Naive thymus-derived CD4-positive, alpha-beta T cell (primary cell): ENCODE results near the gene NME3. TPM values are rescaled to one million over a fixed set of nuclear protein-coding genes. Genes with fewer than 3 reads are reported as not detected.

Experiments used
- ATAC-seq: fragments of 150-1000 bp; cut with Tn5 transposase; 2 replicates; pipeline ENCODE4 v1.10.0; 2021; ENCODE audit warnings: mild to moderate bottlenecking, moderate library complexity
- CTCF ChIA-PET: fragments of 350-600 bp; sonication (Branson Sonifier 250); formaldehyde crosslinking; loops from one replicate; lab custom pipeline; 2021; ENCODE audit warnings: antibody characterized with exemption; lab: Charles Lee
- POLR2A ChIA-PET: fragments of 350-600 bp; sonication (Branson Sonifier 250); formaldehyde crosslinking; loops from one replicate; lab custom pipeline; 2021; ENCODE audit warnings: antibody characterized with exemption, inconsistent platforms; lab: Charles Lee
- DNase-seq, 9 donors: peaks; one replicate each; pipeline versions ENCODE4 v3.0.0 to v3.0.0-alpha.2; 2020 to 2022; ENCODE audit warnings: mixed read lengths in 1 of 9
- H3K27ac ChIP-seq: one replicate; pipeline ENCODE4 v1.7.0; 2013; ENCODE audit warnings: mild to moderate bottlenecking, low read depth, low read length, moderate library complexity
- H3K27me3 ChIP-seq, 2 donors: one replicate each; pipeline ENCODE4 v1.7.0; 2013; ENCODE audit warnings: low read length in 2 of 2, mild to moderate bottlenecking in 2 of 2, moderate library complexity in 2 of 2; ENCODE audit not compliant: control insufficient read depth in 2 of 2, insufficient read depth in 2 of 2
- H3K36me3 ChIP-seq, 3 experiments: 1 replicate in 2 of 3; 2 replicates in 1 of 3; pipeline ENCODE4 v1.7.0; 2013; ENCODE audit warnings: low read length in 3 of 3, mild to moderate bottlenecking in 3 of 3, moderate library complexity in 1 of 3; ENCODE audit not compliant: insufficient read depth in 3 of 3, control insufficient read depth in 2 of 3
- H3K4me1 ChIP-seq, 2 donors: one replicate each; pipeline ENCODE4 v1.7.0; 2013; ENCODE audit warnings: low read length in 2 of 2, mild to moderate bottlenecking in 2 of 2, moderate library complexity in 1 of 2; ENCODE audit not compliant: control insufficient read depth in 2 of 2, insufficient read depth in 2 of 2
- H3K4me3 ChIP-seq: 2 replicates; pipeline ENCODE4 v1.7.0; 2013; ENCODE audit warnings: mild to moderate bottlenecking, low read length
- H3K9me3 ChIP-seq, 3 experiments: 1 replicate in 2 of 3; 2 replicates in 1 of 3; pipeline ENCODE4 v1.7.0; 2013; ENCODE audit warnings: low read length in 3 of 3; ENCODE audit not compliant: control insufficient read depth in 2 of 3
- H3K27ac Mint-ChIP-seq, 9 donors: one replicate each; pipeline ENCODE4 v1.8.0; 2020 to 2022; ENCODE audit warnings: mixed read lengths in 9 of 9, mild to moderate bottlenecking in 8 of 9, moderate library complexity in 5 of 9, inconsistent platforms in 2 of 9
- H3K27me3 Mint-ChIP-seq, 5 donors: one replicate each; pipeline ENCODE4 v1.8.0; 2021 to 2022; ENCODE audit warnings: mixed read lengths in 5 of 5, mild to moderate bottlenecking in 1 of 5
- H3K36me3 Mint-ChIP-seq, 5 donors: one replicate each; pipeline ENCODE4 v1.8.0; 2020 to 2022; ENCODE audit warnings: mixed read lengths in 5 of 5, mild to moderate bottlenecking in 3 of 5, inconsistent platforms in 1 of 5
- H3K4me1 Mint-ChIP-seq, 7 donors: one replicate each; pipeline ENCODE4 v1.8.0; 2020 to 2022; ENCODE audit warnings: mixed read lengths in 7 of 7, mild to moderate bottlenecking in 3 of 7, inconsistent platforms in 1 of 7
- H3K4me3 Mint-ChIP-seq, 10 donors: one replicate each; pipeline ENCODE4 v1.8.0; 2020 to 2022; ENCODE audit warnings: mild to moderate bottlenecking in 10 of 10, mixed read lengths in 10 of 10, moderate library complexity in 6 of 10, inconsistent platforms in 2 of 10
- H3K9me3 Mint-ChIP-seq, 11 donors: one replicate each; pipeline ENCODE4 v1.8.0; 2020 to 2022; ENCODE audit warnings: mixed read lengths in 11 of 11, mild to moderate bottlenecking in 4 of 11, inconsistent platforms in 1 of 11, moderate library complexity in 1 of 11
- intact Hi-C, 2 donors: fragments of 100-400 bp; cut with micrococcal nuclease; formaldehyde crosslinking; loops; one replicate each; pipeline ENCODE4 v1.15.1; 2023
- polyA plus RNA-seq, 2 donors: library from polyadenylated mRNA; unstranded; fragments of 300-500 nt; fragmentation: Illumina TruSeq; gene quantifications; one replicate each; pipeline ENCODE4 v1.2.3, GENCODE V29; 2021
- total RNA-seq, 6 experiments: library from RNA in 5 of 6; stranded (reverse) in 5 of 6; gene quantifications; 1 replicate in 5 of 6; 2 replicates in 1 of 6; pipeline ENCODE4 v1.2.3 and lab custom pipeline; 2021 to 2026

NME3 gene
- total and polyA plus RNA-seq, 7 experiments from 2014 or later: 49.4 to 81.5 (median 70.6) TPM

DNA sequence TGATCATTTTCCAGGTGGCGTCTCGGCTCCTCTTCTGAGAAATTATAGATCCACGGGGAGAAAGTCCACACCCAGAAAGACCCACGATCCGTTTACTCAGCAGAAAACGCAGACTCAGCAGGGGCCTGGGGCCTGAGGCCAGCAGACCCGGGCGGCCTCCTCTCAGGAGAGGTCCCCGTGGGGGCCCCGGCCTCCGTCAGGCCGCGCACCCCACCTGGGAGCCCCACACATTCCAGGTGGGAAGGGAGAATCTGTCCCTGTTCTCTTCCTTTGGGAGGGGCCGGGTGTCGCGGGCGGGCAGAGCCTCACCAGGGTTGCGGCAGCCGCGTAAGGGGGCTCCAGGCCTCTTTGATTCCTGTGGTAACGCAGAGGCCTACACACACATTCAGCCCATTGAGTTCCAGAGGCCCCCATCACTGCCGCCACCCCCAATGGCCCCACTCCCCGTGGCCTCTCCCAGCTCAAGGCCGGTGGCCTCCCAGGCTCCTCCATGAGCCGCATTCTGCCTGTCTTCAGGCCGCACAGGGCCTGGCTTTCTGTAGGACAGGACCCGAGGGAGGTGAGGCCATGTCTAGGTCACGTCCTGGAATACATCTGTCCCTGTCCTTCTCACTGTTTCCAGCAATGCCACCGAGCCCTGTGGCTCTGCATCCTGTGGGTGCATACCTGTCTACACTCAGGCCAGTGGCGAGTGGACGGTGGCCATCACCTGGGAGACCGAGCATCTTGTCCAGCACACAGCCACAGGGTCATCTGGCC is 23.7 kb upstream of the NME3 start:
- intact Hi-C loops: no loop called here
- H3K4me1 ChIP-seq: no peaks in the 10 kb centered on the region
- Mint-ChIP-seq H3K4me3 (no peak overlapping the region), H3K4me1 (peaks cover 0 to 3% (median 0%) of the 10 kb centered on the region in 7 donors), H3K27ac (no peak overlapping the region), H3K36me3 (peaks cover 0 to 7% (median 0%) of the 10 kb centered on the region in 5 donors), H3K27me3 (no peaks in the 10 kb centered on the region), H3K9me3 (peaks cover 0 to 17% (median 6%) of the 10 kb centered on the region in 11 donors)
- ChIA-PET POLR2A (no interaction called here), CTCF (no interaction called here)
- H3K27me3 ChIP-seq: no peaks in the 10 kb centered on the region
- ATAC-seq (no peak), DNase-seq (peak in 1 of 9 donors; percentile 4)
- peaks cover 0 to 23% (median 0%) of the 10 kb centered on the region in 3 experiments for H3K36me3 ChIP-seq
- peaks cover 0 to 6% (median 0%) of the 10 kb centered on the region in 3 experiments for H3K9me3 ChIP-seq
- H3K4me3 ChIP-seq: no peak overlapping the region
- no peak overlapping the region for H3K27ac ChIP-seq

DNA sequence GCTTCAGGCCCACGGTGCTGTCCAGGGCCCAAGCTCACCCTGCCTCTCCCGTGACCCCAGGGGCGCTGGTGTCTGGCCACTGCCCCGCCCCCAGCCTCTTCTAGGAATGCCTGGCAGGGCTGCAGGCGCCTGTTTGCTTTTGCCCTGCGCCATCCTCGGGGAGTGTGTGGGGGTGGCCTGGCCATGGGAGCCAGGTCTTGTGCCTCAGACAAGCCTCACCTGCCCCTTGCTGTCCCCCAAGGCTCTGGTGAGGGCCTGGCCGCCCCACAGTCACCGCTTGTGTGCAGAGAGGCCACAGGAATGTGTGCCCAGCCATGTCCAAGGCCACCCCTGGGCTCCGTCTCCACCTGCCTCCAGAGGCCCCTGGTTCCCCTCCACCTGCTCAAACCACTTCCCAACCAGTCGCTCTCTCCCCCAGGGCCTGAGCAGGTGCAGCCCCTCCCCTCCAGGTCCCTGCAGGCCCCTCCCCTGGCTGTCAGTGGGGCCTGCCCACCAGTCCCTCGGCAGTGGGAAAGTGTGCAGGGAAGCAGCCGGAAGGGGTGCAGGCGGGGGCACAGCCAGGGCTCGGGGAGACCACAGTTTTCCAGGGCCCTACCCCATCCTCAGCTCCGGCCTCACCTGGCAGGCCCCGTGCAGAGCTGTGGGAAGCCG is 23.0 kb upstream of the NME3 start:
- H3K4me1 ChIP-seq: no peaks in the 10 kb centered on the region
- no peaks in the 10 kb centered on the region for H3K4me1 Mint-ChIP-seq
- DNase-seq (peak in 1 of 9 donors; percentile 4), ATAC-seq (peak; percentile 17)
- no peaks in the 10 kb centered on the region for H3K27me3 ChIP-seq
- no peak overlapping the region for H3K27ac Mint-ChIP-seq
- H3K36me3 ChIP-seq: peaks cover 0 to 30% (median 0%) of the 10 kb centered on the region in 3 experiments
- POLR2A ChIA-PET: no interaction called here
- peaks cover 0 to 6% (median 0%) of the 10 kb centered on the region in 3 experiments for H3K9me3 ChIP-seq
- no peaks in the 10 kb centered on the region for H3K27me3 Mint-ChIP-seq
- intact Hi-C loops: no loop called here
- H3K36me3 Mint-ChIP-seq: peaks cover 0 to 7% (median 0%) of the 10 kb centered on the region in 5 donors
- H3K4me3 Mint-ChIP-seq: no peak overlapping the region
- CTCF ChIA-PET: no interaction called here
- H3K9me3 Mint-ChIP-seq: peaks cover 0 to 14% (median 3%) of the 10 kb centered on the region in 11 donors
- no peak overlapping the region for H3K27ac ChIP-seq
- no peak overlapping the region for H3K4me3 ChIP-seq

DNA sequence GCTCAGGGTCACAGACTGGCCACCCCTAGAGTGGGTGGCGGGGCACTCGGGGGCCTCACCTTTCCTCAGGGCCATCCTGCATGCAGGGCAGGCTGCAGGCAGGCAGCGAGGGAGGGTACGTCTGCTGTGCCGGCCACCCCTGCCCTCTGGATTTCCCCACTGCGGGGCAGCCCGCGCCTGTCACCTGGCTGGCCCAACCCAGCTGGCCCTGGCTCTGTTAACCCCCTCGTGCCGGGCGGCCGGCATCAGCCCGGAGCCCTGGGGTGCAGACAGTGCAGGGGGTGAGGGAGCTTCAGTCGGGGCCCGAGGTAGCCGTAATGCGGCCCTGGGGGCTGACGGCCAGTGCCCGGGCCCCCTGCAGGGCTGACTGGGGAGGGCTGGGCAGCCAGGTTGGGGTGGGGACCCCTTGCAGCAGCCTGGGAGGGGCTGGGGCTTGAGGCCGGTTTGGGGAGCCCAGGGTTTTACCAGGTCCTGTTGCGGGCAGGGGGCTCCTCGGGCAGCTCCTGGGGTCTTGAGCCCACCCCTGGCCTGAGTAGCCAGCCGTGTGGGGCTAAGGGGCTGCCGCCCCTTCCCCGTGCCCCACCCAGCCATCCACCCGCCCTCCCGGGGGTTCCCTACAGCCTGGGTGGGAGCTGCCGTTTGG is 22.4 kb upstream of the NME3 start, which contains the start of gene IGFALS:
IGFALS (minus strand) TSS at position 128 of the 643 bp plus-strand sequence; CDS start at position 75, 53 bp downstream.
- H3K36me3 ChIP-seq: peaks cover 0 to 36% (median 0%) of the 10 kb centered on the region in 3 experiments
- no peaks in the 10 kb centered on the region for H3K27me3 Mint-ChIP-seq
- DNase-seq: peak in 1 of 9 donors; percentile 5

DNA sequence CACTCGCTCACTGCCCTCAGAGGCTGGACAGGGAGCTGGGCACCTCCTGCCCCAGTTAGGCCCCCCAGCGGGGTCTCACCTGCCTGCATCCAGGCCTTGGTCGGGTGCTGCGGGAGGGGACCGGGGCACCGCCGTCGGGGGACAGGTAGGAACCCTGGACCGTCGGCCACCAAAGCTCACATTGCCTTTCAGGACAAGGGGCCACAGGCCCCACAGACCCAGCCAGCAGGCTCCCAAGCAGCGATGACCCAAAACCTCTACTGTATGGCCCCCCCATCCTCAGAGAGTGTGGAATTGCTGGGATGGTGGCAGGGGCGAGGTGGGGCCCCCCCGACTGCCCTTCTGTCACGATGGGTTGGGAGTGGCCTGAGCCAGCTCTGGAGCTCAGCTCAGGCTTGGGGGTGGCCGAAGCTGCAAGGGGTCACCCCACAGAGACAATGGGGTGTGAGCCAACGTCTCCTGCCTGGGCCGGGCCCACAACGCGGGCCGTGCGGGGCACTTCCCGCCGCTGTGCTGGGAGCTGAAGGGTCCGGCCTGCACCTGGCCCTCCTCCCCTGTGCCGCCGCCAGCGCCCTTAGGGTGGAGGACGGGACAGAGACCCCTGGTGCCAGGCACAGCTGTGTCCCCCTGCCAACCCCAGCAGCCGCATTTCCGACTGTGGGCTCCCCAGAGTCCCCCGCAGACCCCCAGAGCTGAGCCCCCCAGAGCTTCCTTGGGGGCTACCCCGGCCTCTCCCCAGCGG is 21.7 kb upstream of the NME3 start:
- H3K9me3 ChIP-seq: peaks cover 0 to 6% (median 0%) of the 10 kb centered on the region in 3 experiments
- H3K4me1 ChIP-seq: no peaks in the 10 kb centered on the region
- ATAC-seq (no peak), DNase-seq (peak in 1 of 9 donors; percentile 4)
- H3K4me3 ChIP-seq: no peak overlapping the region
- no peaks in the 10 kb centered on the region for H3K27me3 ChIP-seq
- Mint-ChIP-seq H3K4me3 (no peak overlapping the region), H3K4me1 (peaks cover 0 to 5% (median 0%) of the 10 kb centered on the region in 7 donors), H3K36me3 (peaks cover 0 to 5% (median 4%) of the 10 kb centered on the region in 5 donors), H3K27ac (no peak overlapping the region), H3K9me3 (peaks cover 0 to 9% (median 2%) of the 10 kb centered on the region in 11 donors), H3K27me3 (no peaks in the 10 kb centered on the region)
- H3K36me3 ChIP-seq: peaks cover 0 to 43% (median 4%) of the 10 kb centered on the region in 3 experiments
- POLR2A ChIA-PET: no interaction called here
- intact Hi-C loops: no loop called here
- CTCF ChIA-PET: no interaction called here
- no peak overlapping the region for H3K27ac ChIP-seq

More for the DNA sequence above, 22.4 kb upstream of the NME3 start, which contains the start of gene IGFALS:
- Mint-ChIP-seq H3K4me1 (peaks cover 0 to 4% (median 0%) of the 10 kb centered on the region in 7 donors), H3K36me3 (peaks cover 0 to 5% (median 4%) of the 10 kb centered on the region in 5 donors), H3K4me3 (no peak within 1 kb of the TSS), H3K27ac (no peak within 1 kb of the TSS), H3K9me3 (peaks cover 0 to 9% (median 2%) of the 10 kb centered on the region in 11 donors)
- Histone ChIP-seq H3K27me3 (no peaks in the 10 kb centered on the region), H3K9me3 (peaks cover 0 to 6% (median 0%) of the 10 kb centered on the region in 3 experiments), H3K4me1 (no peaks in the 10 kb centered on the region), H3K4me3 (no peak within 1 kb of the TSS), H3K27ac (no peak within 1 kb of the TSS)
- intact Hi-C loops: no loop called here
- ChIA-PET POLR2A (no interaction called here), CTCF (no interaction called here)
- peak; percentile 9 for ATAC-seq

DNA sequence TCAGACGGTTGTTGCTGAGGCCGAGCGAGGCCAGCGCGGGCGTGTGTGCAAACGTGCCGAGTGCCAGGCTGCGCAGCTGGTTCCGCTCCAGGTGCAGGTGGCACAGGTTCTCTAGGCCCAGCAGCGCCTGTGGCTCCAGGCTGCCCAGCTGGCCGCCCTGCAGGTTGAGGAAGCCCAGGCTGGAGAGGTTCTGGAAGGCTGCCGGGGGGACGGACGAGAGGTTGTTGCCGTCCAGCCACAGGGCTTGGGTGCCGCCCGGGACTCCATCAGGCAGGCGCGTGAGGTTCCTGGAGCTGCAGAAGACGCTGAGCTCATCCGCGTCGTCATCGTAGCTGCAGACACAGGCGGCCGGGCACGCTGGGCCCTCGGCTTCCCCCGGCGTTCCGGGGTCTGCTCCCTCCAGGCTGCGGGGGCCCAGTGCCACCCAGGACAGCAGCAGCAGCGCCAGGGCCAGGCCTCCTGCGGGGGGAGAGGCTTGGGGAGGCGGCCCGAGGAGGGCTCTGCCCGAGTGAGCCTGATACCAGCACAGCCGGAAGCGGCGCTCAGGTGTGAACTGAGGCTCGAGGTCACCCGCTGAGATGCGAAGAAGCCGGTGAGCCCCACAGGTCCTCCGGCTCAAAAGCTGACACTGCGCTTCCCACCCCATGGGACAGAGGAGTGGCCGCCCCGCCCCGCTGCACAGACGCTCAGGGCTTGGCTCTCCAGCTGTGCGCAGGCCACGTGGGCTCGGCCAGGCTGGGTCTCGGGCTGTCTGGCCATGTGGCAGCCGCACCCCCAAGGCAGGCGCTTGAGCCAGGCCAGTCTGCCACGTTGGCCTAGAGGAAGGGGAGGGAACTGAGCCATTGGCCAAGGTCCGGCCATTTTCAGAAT is 20.8 kb upstream of the NME3 start:
- peak in 1 of 9 donors; percentile 5 for DNase-seq
- H3K4me3 ChIP-seq: no peak overlapping the region
- peaks cover 0 to 5% (median 0%) of the 10 kb centered on the region in 7 donors for H3K4me1 Mint-ChIP-seq
- intact Hi-C loops: no loop called here
- no peaks in the 10 kb centered on the region for H3K9me3 ChIP-seq
- H3K27me3 Mint-ChIP-seq: no peaks in the 10 kb centered on the region
- ChIA-PET POLR2A (no interaction called here), CTCF (no interaction called here)
- H3K4me3 Mint-ChIP-seq: no peak overlapping the region
- H3K27me3 ChIP-seq: no peaks in the 10 kb centered on the region
- H3K4me1 ChIP-seq: no peaks in the 10 kb centered on the region
- H3K36me3 ChIP-seq: peaks cover 0 to 52% (median 4%) of the 10 kb centered on the region in 3 experiments
- peaks cover 0 to 2% (median 1%) of the 10 kb centered on the region in 11 donors for H3K9me3 Mint-ChIP-seq
- H3K27ac Mint-ChIP-seq: no peak overlapping the region
- H3K36me3 Mint-ChIP-seq: peaks cover 0 to 5% (median 2%) of the 10 kb centered on the region in 5 donors
- no peak for ATAC-seq
- H3K27ac ChIP-seq: no peak overlapping the region
